LNCaP clone FGC (cell line): Measurements from ENCODE around the gene ZNF488.

Source experiments
- DNase-seq: peaks from one replicate; pipeline ENCODE4 v3.0.0-alpha.2; 2011; ENCODE audit warnings: low read depth
- H3K4me3 ChIP-seq: 2 replicates; pipeline ENCODE4 v1.5.1; 2011; ENCODE audit warnings: mild to moderate bottlenecking, low read depth, low read length, control low read depth
- CTCF ChIP-seq: IDR thresholded peaks from 2 replicates; pipeline ENCODE4 v1.5.1; 2012; ENCODE audit warnings: mild to moderate bottlenecking; ENCODE audit not compliant: control insufficient read depth, insufficient read depth; ENCODE audit errors: extremely low read depth

The ZNF488 gene

GRCh38 chr10:47330804-47331203 is 53.3 kb downstream of the ZNF488 start:
- DNase-seq: no peak
- no peak for TF ChIP-seq CTCF
- no peak overlapping the region for H3K4me3 ChIP-seq

- no peak overlapping the region for H3K4me3 ChIP-seq
- no peak for TF ChIP-seq CTCF
- no peak for DNase-seq
Observed at GRCh38 chr10:47330366-47330765, 53.7 kb downstream of the ZNF488 start.

- DNase-seq: no peak
- no peak for TF ChIP-seq CTCF
- no peak overlapping the region for H3K4me3 ChIP-seq
Observed at GRCh38 chr10:47329855-47330254, 54.2 kb downstream of the ZNF488 start.

GRCh38 chr10:47326927-47327330 is 57.2 kb downstream of the ZNF488 start:
- TF ChIP-seq CTCF: no peak
- H3K4me3 ChIP-seq: no peak overlapping the region
- DNase-seq: no peak

- H3K4me3 ChIP-seq: no peak overlapping the region
- TF ChIP-seq CTCF: no peak
- no peak for DNase-seq
Observed at GRCh38 chr10:47326306-47326926, 57.7 kb downstream of the ZNF488 start.

- DNase-seq: no peak
- no peak overlapping the region for H3K4me3 ChIP-seq
- TF ChIP-seq CTCF: no peak
Observed at GRCh38 chr10:47325303-47326291, 58.5 kb downstream of the ZNF488 start.
